ENCODE measurements around the gene GABRQ.
"Not testable (repeated sequence)": the region's sequence is repeated elsewhere in the genome, so short reads cannot be mapped to it uniquely, and the experiment has no call there.

DNA sequence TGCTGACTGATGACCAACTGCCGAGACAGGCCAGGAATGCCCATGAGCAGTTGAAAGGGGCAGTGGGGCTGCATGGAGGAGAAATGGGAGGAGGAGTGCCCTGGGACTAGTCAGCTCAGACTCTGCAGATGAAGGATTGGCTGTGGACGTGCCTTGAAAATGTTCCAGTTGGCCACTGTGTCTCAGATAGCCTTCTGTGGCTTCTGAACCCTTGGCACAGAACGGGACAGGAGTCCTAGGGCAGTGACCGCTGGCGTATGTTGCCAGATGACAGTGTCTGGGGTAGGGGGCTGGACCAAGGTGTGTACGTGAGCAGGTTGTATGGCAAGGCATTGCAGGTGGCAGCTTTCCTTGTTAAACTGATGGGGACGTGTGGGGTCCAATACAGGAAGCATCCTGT is 68.8 kb downstream of the GABRQ start:
- TF ChIP-seq POLR2A (IDR thresholded peaks at IDR 0.05): not testable (repeated sequence)
- TF ChIP-seq, protein P1, sequence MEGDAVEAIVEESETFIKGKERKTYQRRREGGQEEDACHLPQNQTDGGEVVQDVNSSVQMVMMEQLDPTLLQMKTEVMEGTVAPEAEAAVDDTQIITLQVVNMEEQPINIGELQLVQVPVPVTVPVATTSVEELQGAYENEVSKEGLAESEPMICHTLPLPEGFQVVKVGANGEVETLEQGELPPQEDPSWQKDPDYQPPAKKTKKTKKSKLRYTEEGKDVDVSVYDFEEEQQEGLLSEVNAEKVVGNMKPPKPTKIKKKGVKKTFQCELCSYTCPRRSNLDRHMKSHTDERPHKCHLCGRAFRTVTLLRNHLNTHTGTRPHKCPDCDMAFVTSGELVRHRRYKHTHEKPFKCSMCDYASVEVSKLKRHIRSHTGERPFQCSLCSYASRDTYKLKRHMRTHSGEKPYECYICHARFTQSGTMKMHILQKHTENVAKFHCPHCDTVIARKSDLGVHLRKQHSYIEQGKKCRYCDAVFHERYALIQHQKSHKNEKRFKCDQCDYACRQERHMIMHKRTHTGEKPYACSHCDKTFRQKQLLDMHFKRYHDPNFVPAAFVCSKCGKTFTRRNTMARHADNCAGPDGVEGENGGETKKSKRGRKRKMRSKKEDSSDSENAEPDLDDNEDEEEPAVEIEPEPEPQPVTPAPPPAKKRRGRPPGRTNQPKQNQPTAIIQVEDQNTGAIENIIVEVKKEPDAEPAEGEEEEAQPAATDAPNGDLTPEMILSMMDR (IDR thresholded peaks at IDR 0.05): not testable (repeated sequence)
